ENCODE measurements around the gene KCNAB1.

KCNAB1 gene

DNA sequence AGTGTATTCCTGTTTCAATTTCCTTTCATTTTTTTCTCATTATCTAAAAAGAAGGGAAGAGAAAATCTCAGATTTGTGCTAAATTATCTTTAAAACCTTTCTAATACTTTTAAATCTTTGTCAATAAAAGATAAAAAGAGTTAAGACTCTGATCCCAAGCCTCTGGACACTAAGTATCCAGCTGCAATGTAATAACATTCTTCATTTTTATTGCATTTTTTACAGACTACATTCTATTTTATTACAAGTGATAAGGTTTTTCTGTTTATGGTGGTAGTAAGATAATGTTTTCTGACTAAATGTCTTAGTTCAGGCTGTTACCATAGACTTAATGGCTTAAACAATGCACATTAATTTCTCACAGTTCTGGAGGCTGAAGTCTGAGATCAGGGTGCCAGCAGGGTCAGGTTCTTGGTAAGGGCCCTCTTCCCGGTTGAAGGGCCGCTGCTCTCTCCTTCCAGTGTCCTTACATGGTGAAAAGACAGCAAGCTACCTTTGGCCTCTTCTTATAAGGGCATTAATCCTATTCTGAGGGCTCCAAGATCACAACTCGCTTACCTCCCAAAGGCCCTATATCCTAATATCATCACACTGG lies 19.7 kb downstream of the KCNAB1 start:
- no peak for DNase-seq

- DNase-seq = no peak
Observed at GRCh38 chr3:156142702-156143101, 22.3 kb downstream of the KCNAB1 start.

DNA sequence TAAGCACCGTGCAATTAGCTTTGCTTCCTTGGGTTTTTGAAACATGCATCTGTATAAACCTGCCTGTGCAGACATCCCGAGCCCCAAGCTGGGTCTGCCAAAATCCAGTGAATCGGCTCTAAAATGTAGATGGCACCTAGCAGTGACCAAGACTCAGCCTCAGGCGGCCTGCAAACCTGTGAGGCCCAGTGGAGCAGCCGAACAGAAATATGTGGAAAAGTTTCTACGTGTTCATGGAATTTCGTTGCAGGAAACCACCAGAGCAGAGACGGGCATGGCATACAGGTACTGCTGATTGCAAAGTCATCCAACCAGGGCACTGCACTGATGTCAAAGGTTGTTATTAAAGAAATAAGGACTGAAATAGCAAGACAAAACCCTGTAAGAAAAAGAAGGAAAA lies 22.8 kb downstream of the KCNAB1 start:
- no peak for DNase-seq

GRCh38 chr3:156144060-156144459 lies 23.7 kb downstream of the KCNAB1 start:
- no peak for DNase-seq

DNA sequence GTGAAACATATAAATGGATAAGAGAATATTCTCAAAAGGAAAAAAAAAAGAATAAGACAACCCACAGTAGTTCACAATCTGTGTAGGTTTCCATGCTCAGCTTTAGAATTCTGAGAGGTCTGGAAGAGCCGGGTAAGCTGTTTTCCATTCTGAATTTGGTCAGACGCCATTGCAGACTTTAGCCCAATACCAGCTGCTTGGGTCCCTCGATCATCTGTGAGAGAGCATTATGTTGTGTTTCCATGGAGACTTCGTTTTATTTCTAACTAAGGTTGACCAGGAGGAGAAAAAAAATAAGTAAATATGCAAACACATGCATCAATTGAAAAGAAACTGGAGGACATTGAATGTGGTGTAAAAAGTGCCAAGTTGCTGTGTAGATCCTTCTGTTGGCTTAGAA lies 25.5 kb downstream of the KCNAB1 start:
- DNase-seq = no peak

GRCh38 chr3:156148345-156148945 lies 28.1 kb downstream of the KCNAB1 start:
- DNase-seq = no peak

- no peak for DNase-seq
Observed at GRCh38 chr3:156148946-156149381, 28.6 kb downstream of the KCNAB1 start.

- no peak for DNase-seq
Observed at GRCh38 chr3:156149876-156150275, 29.5 kb downstream of the KCNAB1 start.

DNA sequence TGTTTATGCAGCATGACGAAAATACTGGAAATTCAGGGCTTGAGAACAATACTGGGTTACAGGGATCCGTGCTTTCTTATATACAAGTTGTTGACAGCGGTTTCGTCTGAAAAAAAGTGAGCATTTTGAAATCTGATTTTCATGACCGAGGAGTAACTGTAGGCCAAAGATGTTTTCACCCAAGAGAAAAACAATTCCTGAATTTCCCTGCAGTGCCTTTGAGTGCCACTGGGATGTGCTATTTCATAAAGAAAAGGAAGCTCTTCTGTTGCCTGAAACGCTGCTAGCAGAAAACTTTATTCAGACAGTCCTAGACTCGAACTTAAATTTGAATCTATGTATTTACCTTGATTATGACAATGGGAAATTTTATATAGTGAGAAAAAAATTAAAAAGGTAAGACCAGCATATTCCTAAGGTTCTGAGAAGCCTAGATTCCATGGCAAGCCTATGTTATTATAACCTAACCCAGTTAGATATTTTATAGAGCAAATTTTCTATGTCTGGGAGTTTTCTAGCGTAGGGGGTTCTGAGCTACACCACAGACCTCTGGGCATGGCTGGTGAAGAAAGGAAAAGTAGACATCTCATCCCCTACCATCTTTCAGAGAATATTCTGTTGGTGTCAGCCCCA lies 30.2 kb downstream of the KCNAB1 start:
- peak; percentile 63 for DNase-seq

DNA sequence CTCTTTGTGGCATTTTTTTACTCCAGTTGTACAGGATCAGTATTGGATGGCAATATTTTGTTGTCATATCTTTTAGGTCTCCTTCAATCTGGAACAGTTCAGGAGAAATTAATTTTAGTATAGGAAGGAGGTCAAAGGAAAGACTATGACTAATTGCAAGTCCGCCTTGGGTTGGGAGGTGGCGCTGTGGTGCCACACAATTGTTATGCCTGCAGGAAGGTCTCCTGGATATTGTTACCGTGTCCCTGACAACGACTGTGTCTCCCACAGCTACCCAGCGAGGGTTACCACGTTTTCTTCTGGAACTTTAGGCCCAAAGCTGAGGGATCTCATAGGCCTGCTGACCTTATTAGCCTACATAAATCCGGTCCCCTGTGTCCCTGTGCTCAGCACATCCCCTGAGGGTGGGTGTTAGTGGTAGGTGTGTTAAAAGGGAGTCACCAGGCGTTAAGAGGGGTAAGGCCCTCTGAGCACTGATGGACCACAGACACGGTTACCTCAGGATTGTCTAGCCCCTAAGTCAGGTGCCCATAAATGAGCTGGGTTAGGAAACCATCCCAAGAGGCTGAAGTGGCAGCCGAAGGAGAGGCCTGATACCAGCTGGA lies 31.5 kb downstream of the KCNAB1 start:
- peak; percentile 54 for DNase-seq

DNA sequence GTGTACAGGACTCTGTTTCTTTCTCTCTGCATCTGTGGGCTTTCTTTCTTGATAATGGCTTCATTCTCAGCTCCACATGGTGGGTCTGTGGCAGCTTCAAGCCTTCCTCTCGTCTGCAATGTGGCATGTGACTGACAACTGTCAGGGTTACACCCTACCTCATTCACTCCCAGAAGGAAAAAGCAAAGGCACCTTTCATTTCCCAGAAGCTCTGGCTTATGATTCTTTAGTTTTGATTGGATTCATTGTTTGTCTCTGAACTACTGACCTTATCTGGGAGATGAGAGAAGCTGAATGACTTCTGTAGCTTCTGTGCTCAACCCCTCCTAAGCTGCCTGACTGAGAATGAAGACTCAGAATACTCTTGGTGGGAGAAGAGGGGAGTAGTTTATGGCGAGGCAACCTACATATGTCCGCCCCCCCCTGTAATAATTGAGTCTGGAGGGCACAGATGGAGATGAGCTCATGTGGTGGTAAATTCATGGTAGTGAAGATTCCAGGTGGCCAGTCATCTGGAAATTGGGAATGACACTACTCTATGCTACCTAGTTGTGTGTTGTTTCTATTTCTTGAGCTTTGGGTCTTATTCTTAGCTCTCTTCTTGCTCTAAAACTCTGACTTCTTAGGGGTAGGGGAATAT lies 38.4 kb downstream of the KCNAB1 start:
- DNase-seq = no peak

- peak; percentile 30 for DNase-seq
Observed at GRCh38 chr3:156160647-156161046, 40.3 kb downstream of the KCNAB1 start.

- peak; percentile 30 for DNase-seq
Observed at GRCh38 chr3:156161172-156161571, 40.8 kb downstream of the KCNAB1 start.

GRCh38 chr3:156163848-156164247 lies 43.5 kb downstream of the KCNAB1 start:
- no peak for DNase-seq

- no peak for DNase-seq
Observed at GRCh38 chr3:156166808-156167207, 46.4 kb downstream of the KCNAB1 start.

DNA sequence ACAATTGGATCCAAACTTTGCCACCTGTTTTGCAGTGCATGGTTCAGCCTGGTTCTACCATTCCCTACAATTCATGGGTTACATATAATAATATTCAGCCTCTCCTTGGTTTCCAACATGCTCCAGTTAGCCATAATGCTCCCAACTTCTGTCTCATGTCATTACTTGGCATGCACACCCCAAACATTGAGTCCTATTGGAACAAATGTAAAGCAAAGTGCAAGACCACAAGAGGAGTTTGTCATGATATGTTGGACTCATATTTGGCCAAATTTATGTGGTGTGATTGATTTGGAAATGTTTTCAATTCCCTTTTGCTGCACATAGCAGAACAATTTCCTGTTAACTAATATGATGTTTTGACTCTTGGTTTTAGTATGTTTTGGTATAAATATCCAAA lies 50.2 kb downstream of the KCNAB1 start:
- no peak for DNase-seq

GRCh38 chr3:156171281-156172267 lies 51.2 kb downstream of the KCNAB1 start:
- DNase-seq = no peak

DNA sequence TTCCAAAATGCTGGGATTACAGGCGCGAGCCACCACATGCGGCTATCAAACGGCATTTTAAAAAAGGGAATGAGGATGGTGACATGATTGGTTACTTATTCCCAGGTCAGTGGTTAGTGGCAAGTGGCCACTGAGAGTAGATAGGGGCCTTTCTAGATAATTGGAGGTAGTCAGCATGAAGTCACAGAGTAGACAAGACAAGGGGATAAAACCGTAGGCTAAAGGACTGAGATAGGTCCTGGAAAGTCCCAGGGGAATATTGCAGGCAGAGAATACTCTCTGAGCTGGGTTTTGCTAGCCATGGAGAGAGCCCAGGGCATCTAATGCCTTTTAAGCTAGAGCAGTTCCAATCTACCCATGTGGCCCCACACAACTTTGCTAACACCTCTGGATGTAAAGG lies 52.2 kb downstream of the KCNAB1 start:
- no peak for DNase-seq

- no peak for DNase-seq
Observed at GRCh38 chr3:156174229-156174847, 54.0 kb downstream of the KCNAB1 start.

DNA sequence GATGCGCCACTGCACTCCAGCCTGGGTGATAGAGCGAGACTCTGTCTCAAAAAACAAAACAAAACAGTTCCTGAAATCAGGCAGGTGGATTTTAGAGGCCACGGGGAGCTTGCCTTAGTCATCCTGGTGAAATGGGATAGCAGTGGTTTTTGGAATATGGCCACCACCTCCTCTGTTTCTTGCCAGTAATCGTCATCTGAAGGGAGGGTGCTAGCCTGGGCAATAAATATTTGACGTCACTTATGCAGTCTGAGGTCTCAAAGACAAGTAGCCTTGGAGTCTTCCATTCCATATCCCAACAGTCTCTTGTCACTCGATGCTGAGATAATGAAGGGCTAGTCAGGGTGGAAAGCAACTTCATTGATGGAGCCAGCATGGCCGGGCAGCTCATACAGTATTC lies 55.2 kb downstream of the KCNAB1 start:
- no peak for DNase-seq

- no peak for DNase-seq
Observed at GRCh38 chr3:156176048-156176447, 55.7 kb downstream of the KCNAB1 start.

Data from CD4-positive, alpha-beta T cell treated with Interleukin-10 for 1 hour (primary cell).